Ovary (tissue), 9 donors: Measurements from ENCODE around the gene C21orf58. TPM values are rescaled to one million over a fixed set of nuclear protein-coding genes. Genes with fewer than 3 reads are reported as not detected.

Experiments used
- DNase-seq, 5 donors: peaks; one replicate each; pipeline ENCODE4 v3.0.0-alpha.2; 2019 to 2020
- H3K27ac ChIP-seq, 2 donors: fragments of 200-600 bp; one replicate each; pipeline versions ENCODE4 v1.5.1 to v1.8.0; 2019 to 2022
- H3K27me3 ChIP-seq: fragments of 200-600 bp; one replicate; pipeline ENCODE4 v1.8.0; 2022
- H3K36me3 ChIP-seq: fragments of 200-600 bp; sonication (generic); one replicate; pipeline ENCODE4 v1.5.1; 2019
- H3K4me1 ChIP-seq: one replicate; pipeline ENCODE4 v1.8.1; 2013; ENCODE audit warnings: mild to moderate bottlenecking, moderate library complexity; ENCODE audit not compliant: insufficient read depth
- H3K4me3 ChIP-seq: fragments of 200-600 bp; sonication (generic); one replicate; pipeline ENCODE4 v1.5.1; 2017
- H3K9me3 ChIP-seq, 2 donors: fragments of 200-600 bp in 1 of 2; sonication (generic) in 1 of 2; one replicate each; pipeline versions ENCODE4 v1.5.1 to v1.8.1; 2013 to 2019; ENCODE audit warnings: mild to moderate bottlenecking in 1 of 2, moderate library complexity in 1 of 2
- CTCF ChIP-seq, 3 donors: fragments of 450-650 bp in 2 of 3; fragments of 200-600 bp in 1 of 3; IDR thresholded peaks; one replicate each; pipeline versions ENCODE4 v1.5.1 to v1.8.0; 2016 to 2022; ENCODE audit warnings: antibody characterized with exemption in 3 of 3, mild to moderate bottlenecking in 1 of 3
- EP300 ChIP-seq: sonication (generic); formaldehyde crosslinking; IDR thresholded peaks from one replicate; pipeline ENCODE4 v1.6.1; 2017; ENCODE audit warnings: antibody characterized with exemption
- POLR2A ChIP-seq: fragments of 450-650 bp; IDR thresholded peaks from one replicate; pipeline ENCODE4 v1.6.1; 2017; ENCODE audit warnings: antibody characterized with exemption, mild to moderate bottlenecking, moderate library complexity
- WGBS, 3 donors: extraction: QIAGEN DNeasy Blood & Tissue Kit in 1 of 3; methylation state at CpG; one replicate each; pipeline versions ENCODE4 v1.1.5 to v1.1.7; 2013 to 2017; 5-methylcytosine and 5-hydroxymethylcytosine counted together
- intact Hi-C, 4 donors: fragments of 100-400 bp; cut with DNase I; formaldehyde crosslinking; loops; one replicate each; pipeline versions ENCODE4 v1.11.0 to v1.15.1; 2022 to 2023
- polyA plus RNA-seq, 2 donors: library from polyadenylated mRNA; stranded (reverse); fragments of 200-250 nt in 1 of 2; fragments of 350-450 nt in 1 of 2; fragmentation: Illumina TruSeq in 1 of 2; extraction: RNeasy Lipid Tissue Mini Kit (QIAGEN cat#74804) in 1 of 2; gene quantifications; one replicate each; pipeline ENCODE4 v1.2.3, GENCODE V29; 2013 to 2014
- total RNA-seq, 7 donors: library from RNA; depleted of rRNA in 2 of 7; stranded (reverse); fragments of >200 nt in 2 of 7; fragmentation: NEBNext Ultra II Directional in 3 of 7; extraction: Animal tissue kit (Norgen Biotek cat#: 25700) in 3 of 7; gene quantifications; one replicate each; pipeline versions ENCODE4 v1.1.0 to v1.2.4, GENCODE V29; 2016 to 2023
- donor health status: DM: no; HTN: no; CAD: no; lungs with moderate emphysema.
- donor health status: DM: no; HTN: no; CAD: no.
- donor health status: Bipolar disorder and iron deficiency.
- donor health status: DM: yes; HTN: yes; CAD: no.
- donor health status: DM: no; HTN: no; CAD: no.
- donor health status: DM: yes; HTN: yes; CAD: no.

The C21orf58 gene
- total and polyA plus RNA-seq, 9 donors: 0.63 to 26.8 (median 2.3) TPM

DNA sequence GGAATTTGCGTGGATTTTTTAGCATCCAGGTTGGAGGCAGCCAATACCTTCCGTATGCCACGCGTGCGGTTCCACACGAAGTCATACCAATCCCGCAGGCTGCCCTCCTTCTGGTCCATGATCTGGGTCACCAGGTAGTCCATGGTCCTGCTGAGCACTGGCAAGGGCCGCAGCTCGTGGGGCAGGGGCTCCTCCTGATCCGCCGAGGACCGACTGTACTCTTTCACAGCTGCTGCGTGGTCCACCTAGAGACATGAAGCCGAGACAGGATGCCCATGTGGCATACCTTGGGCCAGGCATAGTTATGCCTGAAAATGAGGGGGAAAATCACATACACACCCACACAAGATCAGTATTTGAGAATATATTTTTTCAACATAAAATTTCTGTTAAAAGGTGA lies 50.3 kb downstream of the C21orf58 start:
- Histone ChIP-seq H3K9me3 (no peaks in the 10 kb centered on the region), H3K27me3 (no peaks in the 10 kb centered on the region), H3K4me3 (no peak overlapping the region), H3K36me3 (peaks cover 2% of the 10 kb centered on the region), H3K4me1 (no peaks in the 10 kb centered on the region), H3K27ac (no peak overlapping the region)
- no peak for TF ChIP-seq POLR2A
- WGBS, 3 donors: 93% methylated on average over 14 of the region's 14 CpGs
- no peak for DNase-seq
- intact Hi-C loops: no loop called here

GRCh38 chr21:46269466-46269865 lies 54.2 kb downstream of the C21orf58 start:
- DNase-seq: no peak
- intact Hi-C loops: no loop called here
- H3K27ac ChIP-seq: no peak overlapping the region
- no peaks in the 10 kb centered on the region for H3K9me3 ChIP-seq
- no peak for TF ChIP-seq CTCF (IDR thresholded peaks at IDR 0.05)
- no peak for TF ChIP-seq POLR2A
- no peak for TF ChIP-seq EP300
- H3K36me3 ChIP-seq: no peaks in the 10 kb centered on the region
- no peak overlapping the region for H3K4me3 ChIP-seq
- no peaks in the 10 kb centered on the region for H3K4me1 ChIP-seq
- H3K27me3 ChIP-seq: no peaks in the 10 kb centered on the region
- 93 to 95% (median 95%) methylated on average over 10 of the region's 10 CpGs for WGBS, 3 donors

- Histone ChIP-seq H3K4me1 (no peaks in the 10 kb centered on the region), H3K27me3 (no peaks in the 10 kb centered on the region), H3K9me3 (no peaks in the 10 kb centered on the region), H3K27ac (no peak overlapping the region), H3K36me3 (no peaks in the 10 kb centered on the region), H3K4me3 (no peak overlapping the region)
- no peak for DNase-seq
- TF ChIP-seq EP300: no peak
- TF ChIP-seq CTCF (IDR thresholded peaks at IDR 0.05): no peak
- no peak for TF ChIP-seq POLR2A
- intact Hi-C loops: no loop called here
- WGBS, 3 donors: 83 to 90% (median 85%) methylated on average over 13 of the region's 13 CpGs
Measured at GRCh38 chr21:46268371-46268770, 55.3 kb downstream of the C21orf58 start.

DNA sequence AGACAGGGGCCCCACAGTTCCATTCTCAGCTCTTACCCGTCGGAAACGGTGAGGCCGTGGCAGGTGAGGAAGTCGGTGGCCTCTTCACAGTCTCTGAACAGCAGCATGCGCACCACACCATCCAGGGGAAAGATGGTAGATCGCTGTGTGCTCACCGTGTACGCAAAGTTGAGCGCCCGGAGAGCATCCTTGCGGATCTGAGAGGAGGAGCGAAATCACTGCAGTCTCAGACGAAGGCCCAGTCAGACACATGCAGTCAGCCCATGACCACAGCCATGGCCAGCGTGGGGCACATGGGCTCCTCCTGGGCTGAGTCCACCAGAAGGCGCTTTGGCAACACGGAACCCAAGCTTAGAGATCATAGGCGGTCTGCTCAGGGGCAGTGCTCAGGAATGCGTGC lies 56.7 kb downstream of the C21orf58 start:
- DNase-seq: no peak
- H3K9me3 ChIP-seq: no peaks in the 10 kb centered on the region
- H3K4me1 ChIP-seq: no peaks in the 10 kb centered on the region
- TF ChIP-seq EP300: no peak
- no peak for TF ChIP-seq CTCF (IDR thresholded peaks at IDR 0.05)
- no peak for TF ChIP-seq POLR2A
- H3K27ac ChIP-seq: no peak overlapping the region
- H3K27me3 ChIP-seq: no peaks in the 10 kb centered on the region
- no peak overlapping the region for H3K4me3 ChIP-seq
- 90 to 92% (median 91%) methylated on average over 19 of the region's 19 CpGs for whole genome bisulfite sequencing, 3 donors
- intact Hi-C loops: no loop called here
- no peaks in the 10 kb centered on the region for H3K36me3 ChIP-seq

GRCh38 chr21:46265736-46266525 lies 57.7 kb downstream of the C21orf58 start:
- no peak for TF ChIP-seq EP300
- no peak for TF ChIP-seq CTCF (IDR thresholded peaks at IDR 0.05)
- no peak for TF ChIP-seq POLR2A
- intact Hi-C loops: no loop called here
- no peak overlapping the region for H3K4me3 ChIP-seq
- no peak overlapping the region for H3K27ac ChIP-seq
- 84 to 88% (median 84%) methylated on average over 25 to 26 of the region's 26 CpGs for WGBS, 3 donors
- H3K9me3 ChIP-seq: no peaks in the 10 kb centered on the region
- H3K36me3 ChIP-seq: no peaks in the 10 kb centered on the region
- no peak for DNase-seq
- H3K4me1 ChIP-seq: no peaks in the 10 kb centered on the region
- no peaks in the 10 kb centered on the region for H3K27me3 ChIP-seq
